ENCODE results near the gene PCP4.

DNA sequence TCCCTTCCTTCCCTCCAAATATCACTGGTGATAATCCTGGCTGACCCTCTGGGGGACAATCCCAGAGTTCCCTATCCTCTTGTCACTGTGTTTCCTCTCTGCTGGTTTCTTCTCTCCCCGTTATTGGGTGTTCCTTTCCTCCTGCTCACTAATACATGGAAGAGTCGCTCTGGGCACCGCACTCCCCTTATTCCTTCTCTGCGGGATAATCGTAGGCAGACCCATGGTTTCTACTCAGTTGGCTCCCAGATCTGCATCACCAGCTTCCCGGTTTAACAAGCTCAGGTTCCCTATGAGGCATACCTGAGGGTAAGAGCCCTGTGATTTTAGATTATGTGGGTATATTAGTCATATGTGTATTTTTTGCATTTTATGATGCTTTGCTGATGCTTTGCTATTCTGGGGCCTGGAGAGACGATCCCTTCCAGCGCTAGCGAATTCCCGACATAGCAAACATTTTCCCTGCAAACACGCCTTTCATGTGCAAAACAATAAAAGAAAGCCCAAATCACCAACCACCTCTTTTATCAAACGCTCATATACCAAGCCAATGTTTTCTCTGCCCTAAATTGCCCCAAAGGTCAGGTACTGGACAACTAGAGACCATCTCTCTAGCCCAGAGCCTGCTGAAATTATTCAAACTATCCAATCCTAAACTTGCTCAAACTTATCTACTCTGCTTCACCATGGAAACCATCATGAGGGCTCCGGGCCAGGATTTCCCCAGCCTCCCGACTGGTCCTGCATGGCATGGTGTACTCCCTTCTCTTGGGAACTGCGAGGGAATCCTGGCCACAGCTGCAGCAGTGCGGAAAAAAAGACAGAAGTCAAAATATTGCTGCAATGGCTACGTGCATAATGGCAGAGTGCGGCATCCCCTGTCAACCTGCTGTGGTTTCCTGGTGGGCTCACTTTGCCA, 84.2 kb downstream of the PCP4 start:
- TF ChIP-seq, protein P1, sequence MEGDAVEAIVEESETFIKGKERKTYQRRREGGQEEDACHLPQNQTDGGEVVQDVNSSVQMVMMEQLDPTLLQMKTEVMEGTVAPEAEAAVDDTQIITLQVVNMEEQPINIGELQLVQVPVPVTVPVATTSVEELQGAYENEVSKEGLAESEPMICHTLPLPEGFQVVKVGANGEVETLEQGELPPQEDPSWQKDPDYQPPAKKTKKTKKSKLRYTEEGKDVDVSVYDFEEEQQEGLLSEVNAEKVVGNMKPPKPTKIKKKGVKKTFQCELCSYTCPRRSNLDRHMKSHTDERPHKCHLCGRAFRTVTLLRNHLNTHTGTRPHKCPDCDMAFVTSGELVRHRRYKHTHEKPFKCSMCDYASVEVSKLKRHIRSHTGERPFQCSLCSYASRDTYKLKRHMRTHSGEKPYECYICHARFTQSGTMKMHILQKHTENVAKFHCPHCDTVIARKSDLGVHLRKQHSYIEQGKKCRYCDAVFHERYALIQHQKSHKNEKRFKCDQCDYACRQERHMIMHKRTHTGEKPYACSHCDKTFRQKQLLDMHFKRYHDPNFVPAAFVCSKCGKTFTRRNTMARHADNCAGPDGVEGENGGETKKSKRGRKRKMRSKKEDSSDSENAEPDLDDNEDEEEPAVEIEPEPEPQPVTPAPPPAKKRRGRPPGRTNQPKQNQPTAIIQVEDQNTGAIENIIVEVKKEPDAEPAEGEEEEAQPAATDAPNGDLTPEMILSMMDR (IDR thresholded peaks at IDR 0.05) = no peak
- TF ChIP-seq, protein P2, sequence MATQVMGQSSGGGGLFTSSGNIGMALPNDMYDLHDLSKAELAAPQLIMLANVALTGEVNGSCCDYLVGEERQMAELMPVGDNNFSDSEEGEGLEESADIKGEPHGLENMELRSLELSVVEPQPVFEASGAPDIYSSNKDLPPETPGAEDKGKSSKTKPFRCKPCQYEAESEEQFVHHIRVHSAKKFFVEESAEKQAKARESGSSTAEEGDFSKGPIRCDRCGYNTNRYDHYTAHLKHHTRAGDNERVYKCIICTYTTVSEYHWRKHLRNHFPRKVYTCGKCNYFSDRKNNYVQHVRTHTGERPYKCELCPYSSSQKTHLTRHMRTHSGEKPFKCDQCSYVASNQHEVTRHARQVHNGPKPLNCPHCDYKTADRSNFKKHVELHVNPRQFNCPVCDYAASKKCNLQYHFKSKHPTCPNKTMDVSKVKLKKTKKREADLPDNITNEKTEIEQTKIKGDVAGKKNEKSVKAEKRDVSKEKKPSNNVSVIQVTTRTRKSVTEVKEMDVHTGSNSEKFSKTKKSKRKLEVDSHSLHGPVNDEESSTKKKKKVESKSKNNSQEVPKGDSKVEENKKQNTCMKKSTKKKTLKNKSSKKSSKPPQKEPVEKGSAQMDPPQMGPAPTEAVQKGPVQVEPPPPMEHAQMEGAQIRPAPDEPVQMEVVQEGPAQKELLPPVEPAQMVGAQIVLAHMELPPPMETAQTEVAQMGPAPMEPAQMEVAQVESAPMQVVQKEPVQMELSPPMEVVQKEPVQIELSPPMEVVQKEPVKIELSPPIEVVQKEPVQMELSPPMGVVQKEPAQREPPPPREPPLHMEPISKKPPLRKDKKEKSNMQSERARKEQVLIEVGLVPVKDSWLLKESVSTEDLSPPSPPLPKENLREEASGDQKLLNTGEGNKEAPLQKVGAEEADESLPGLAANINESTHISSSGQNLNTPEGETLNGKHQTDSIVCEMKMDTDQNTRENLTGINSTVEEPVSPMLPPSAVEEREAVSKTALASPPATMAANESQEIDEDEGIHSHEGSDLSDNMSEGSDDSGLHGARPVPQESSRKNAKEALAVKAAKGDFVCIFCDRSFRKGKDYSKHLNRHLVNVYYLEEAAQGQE (IDR thresholded peaks at IDR 0.05; ENCODE audit: insufficient read depth in 1 of 2, low read depth in 2 of 2, low read length in 1 of 2) = no peak
- TF ChIP-seq POLR2AphosphoS5 (IDR thresholded peaks at IDR 0.05; ENCODE audit: low read depth, low read length) (no peak), SIN3A (IDR thresholded peaks at IDR 0.05; ENCODE audit: borderline replicate concordance, insufficient read depth, low read depth, low read length) (no peak), TCF7L2 (IDR thresholded peaks at IDR 0.05; ENCODE audit: low read depth, low read length) (no peak)
